Osteoblast (primary cell): Measurements from ENCODE around the gene TMEM61. TPM values are rescaled to one million over a fixed set of nuclear protein-coding genes. Genes with fewer than 3 reads are reported as not detected.

Source experiments
- DNase-seq: peaks from one replicate; pipeline ENCODE4 v3.0.0; 2011; ENCODE audit warnings: low spot score, mixed read lengths; ENCODE audit not compliant: insufficient read length; ENCODE audit errors: missing footprints
- H2AFZ ChIP-seq: 2 replicates; pipeline ENCODE4 v1.6.0; 2011; ENCODE audit warnings: mild to moderate bottlenecking, low read length
- H3K27ac ChIP-seq: 2 replicates; pipeline ENCODE4 v1.5.1; 2011; ENCODE audit warnings: mild to moderate bottlenecking, low read depth, low read length, moderate library complexity
- H3K27me3 ChIP-seq: 2 replicates; pipeline ENCODE4 v1.6.0; 2012; ENCODE audit warnings: mild to moderate bottlenecking, control low read depth, inconsistent platforms, low read length, moderate library complexity; ENCODE audit not compliant: insufficient read depth
- H3K36me3 ChIP-seq: 2 replicates; pipeline ENCODE4 v1.5.1; 2011; ENCODE audit warnings: mild to moderate bottlenecking, low read length, control low read depth, moderate library complexity; ENCODE audit not compliant: insufficient read depth
- H3K4me1 ChIP-seq: 2 replicates; pipeline ENCODE4 v1.5.1; 2011; ENCODE audit warnings: mild to moderate bottlenecking, low read length, control low read depth, moderate library complexity; ENCODE audit not compliant: insufficient read depth
- H3K4me2 ChIP-seq: 2 replicates; pipeline ENCODE4 v1.6.0; 2011; ENCODE audit warnings: mild to moderate bottlenecking, low read length; ENCODE audit not compliant: insufficient read depth
- H3K4me3 ChIP-seq: fragments of 200-600 bp; sonication (generic); 3 replicates; pipeline ENCODE4 v1.5.1; 2012; ENCODE audit warnings: mild to moderate bottlenecking, low read length, inconsistent platforms; ENCODE audit not compliant: insufficient read depth
- H3K79me2 ChIP-seq: 2 replicates; pipeline ENCODE4 v1.6.0; 2012; ENCODE audit warnings: mild to moderate bottlenecking, low read length, control low read depth, inconsistent platforms; ENCODE audit not compliant: insufficient read depth
- H3K9me3 ChIP-seq: 2 replicates; pipeline ENCODE4 v1.5.1; 2011; ENCODE audit warnings: low read depth, low read length, control low read depth
- H4K20me1 ChIP-seq: 2 replicates; pipeline ENCODE4 v1.6.0; 2012; ENCODE audit warnings: mild to moderate bottlenecking, low read length, control low read depth; ENCODE audit not compliant: insufficient read depth
- CTCF ChIP-seq: IDR thresholded peaks from 2 replicates; pipeline ENCODE4 v1.5.1; 2011; ENCODE audit warnings: mild to moderate bottlenecking, low read depth, low read length, moderate library complexity; ENCODE audit errors: extremely low read depth
- total RNA-seq: library from RNA; depleted of rRNA; stranded (reverse); fragments of >200 nt; gene quantifications from 2 replicates; pipeline ENCODE4 v1.2.3, GENCODE V29; 2012

TMEM61 gene
- total RNA-seq, 1 donor, result not detected

DNA sequence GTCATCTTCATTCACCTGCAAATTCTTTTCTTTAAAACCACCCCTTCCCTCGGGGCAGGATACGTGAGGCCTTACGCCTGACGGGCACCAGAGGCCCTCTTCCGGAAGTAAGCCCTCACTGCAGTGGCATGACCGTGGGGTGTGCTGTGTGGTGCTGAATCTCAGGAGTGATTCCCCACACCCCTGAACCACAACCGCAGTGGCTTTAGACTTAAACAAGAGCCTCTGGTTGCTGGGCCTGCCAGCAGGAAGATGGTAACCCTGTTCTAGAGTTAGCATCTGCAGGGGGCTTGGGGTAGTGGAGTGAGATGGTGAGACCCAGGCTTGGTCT lies 30.4 kb downstream of the TMEM61 start:
- no peak for DNase-seq
- no peak for TF ChIP-seq CTCF
- H3K79me2 ChIP-seq, result no peaks in the 10 kb centered on the region
- H3K4me2 ChIP-seq, result no peak overlapping the region
- peaks cover 14% of the 10 kb centered on the region for H3K4me1 ChIP-seq
- H4K20me1 ChIP-seq, result no peaks in the 10 kb centered on the region
- no peaks in the 10 kb centered on the region for H3K9me3 ChIP-seq
- no peak overlapping the region for H3K27ac ChIP-seq
- peaks cover 5% of the 10 kb centered on the region for H3K27me3 ChIP-seq
- H3K4me3 ChIP-seq, result no peak overlapping the region
- H3K36me3 ChIP-seq, result no peaks in the 10 kb centered on the region
- no peak overlapping the region for H2AFZ ChIP-seq

DNA sequence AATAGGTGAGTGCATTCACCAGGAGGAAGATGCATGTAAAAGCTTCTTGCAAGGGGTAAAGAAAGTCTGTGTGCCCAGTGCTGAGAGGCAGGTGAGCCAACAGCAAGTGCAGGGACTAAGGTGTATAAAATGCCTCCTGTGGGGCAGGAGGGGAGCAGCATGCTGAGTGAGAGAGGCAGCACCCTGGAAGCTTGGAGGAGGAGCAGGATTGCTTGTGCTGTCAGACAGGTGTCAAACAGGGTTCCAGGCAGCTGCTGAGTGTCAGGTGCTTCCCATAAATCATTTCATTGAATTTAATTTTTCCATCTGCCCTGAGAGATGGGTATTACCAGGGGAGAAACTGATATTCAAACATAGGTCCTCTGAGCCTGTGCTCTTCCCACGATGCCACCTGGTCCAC lies 32.2 kb downstream of the TMEM61 start:
- H2AFZ ChIP-seq, result no peak overlapping the region
- no peaks in the 10 kb centered on the region for H3K36me3 ChIP-seq
- no peaks in the 10 kb centered on the region for H3K79me2 ChIP-seq
- no peaks in the 10 kb centered on the region for H3K9me3 ChIP-seq
- peaks cover 5% of the 10 kb centered on the region for H3K27me3 ChIP-seq
- peaks cover 19% of the 10 kb centered on the region for H3K4me1 ChIP-seq
- DNase-seq, result no peak
- no peak overlapping the region for H3K4me3 ChIP-seq
- no peak overlapping the region for H3K27ac ChIP-seq
- H4K20me1 ChIP-seq, result no peaks in the 10 kb centered on the region
- no peak overlapping the region for H3K4me2 ChIP-seq
- TF ChIP-seq CTCF, result no peak

DNA sequence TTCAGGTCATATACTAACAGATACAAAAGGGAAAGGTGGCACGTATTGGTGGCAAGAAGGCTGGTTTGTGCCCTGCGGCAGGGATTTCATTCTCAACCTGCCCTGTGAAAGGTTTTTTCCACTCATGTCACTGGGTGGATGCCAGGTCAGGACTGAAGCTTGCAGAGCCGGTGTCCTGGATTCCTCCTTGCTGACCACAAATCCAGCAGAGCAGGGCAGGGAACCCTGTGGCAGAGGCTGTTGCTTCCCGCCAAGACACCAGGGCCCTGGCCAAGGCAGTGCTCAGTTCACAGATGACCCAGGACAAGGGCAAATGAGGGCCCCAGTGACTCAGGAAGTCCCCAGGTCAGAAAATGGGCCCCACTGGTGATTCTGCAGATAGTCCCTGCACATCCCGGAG lies 34.7 kb downstream of the TMEM61 start:
- Histone ChIP-seq H3K27ac (no peak overlapping the region), H3K36me3 (no peaks in the 10 kb centered on the region), H3K9me3 (no peaks in the 10 kb centered on the region), H3K4me2 (no peak overlapping the region), H2AFZ (no peak overlapping the region), H3K79me2 (no peaks in the 10 kb centered on the region), H4K20me1 (no peaks in the 10 kb centered on the region), H3K4me3 (no peak overlapping the region), H3K4me1 (peaks cover 15% of the 10 kb centered on the region), H3K27me3 (peaks cover 9% of the 10 kb centered on the region)
- no peak for TF ChIP-seq CTCF
- peak; percentile 46 for DNase-seq

DNA sequence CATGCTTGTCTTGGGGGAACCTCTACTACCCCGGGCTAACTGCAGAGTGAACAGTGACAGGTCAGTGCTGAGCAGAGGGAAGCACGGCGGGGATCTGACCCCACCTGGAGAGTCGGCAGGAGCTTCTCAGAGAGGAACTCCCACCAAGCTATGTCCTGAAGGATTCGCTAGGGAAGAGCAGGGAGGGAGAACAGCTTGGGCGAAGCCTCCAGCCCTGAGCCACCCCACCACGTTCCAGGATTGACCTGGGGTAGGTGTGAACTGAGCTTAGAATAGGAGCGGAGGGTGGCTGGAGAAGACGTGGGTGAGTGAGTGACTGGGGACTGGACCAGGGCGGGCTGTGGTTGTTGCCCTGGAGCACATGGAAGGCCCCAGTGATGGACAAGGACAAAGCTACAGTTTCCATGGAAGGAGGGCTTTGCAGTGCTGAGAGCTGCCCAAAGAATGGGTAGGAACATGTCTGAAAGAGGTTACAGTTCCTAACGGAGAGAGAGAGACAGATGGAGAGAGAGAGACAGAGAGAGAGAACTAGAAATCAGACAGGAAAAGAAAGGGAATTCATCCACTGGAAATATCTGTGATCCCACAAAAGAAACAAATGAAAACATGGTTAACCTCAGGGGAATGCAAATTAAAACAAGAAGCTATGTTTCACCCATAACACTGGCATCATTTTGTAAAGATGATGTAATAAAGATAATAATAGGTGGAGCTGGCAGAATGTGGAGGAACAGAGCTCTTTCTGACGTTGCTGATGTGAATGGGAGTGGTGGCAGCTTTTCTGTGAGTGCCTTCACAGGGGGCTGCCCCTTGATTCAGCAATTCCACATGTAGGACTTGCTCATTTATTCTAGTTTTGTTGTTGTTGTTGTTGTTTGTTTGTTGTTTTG lies 35.5 kb downstream of the TMEM61 start:
- Histone ChIP-seq H3K27ac (no peak overlapping the region), H3K4me3 (peak overlapping the region; percentile 21), H3K4me2 (peak overlapping the region; percentile 27), H3K9me3 (no peaks in the 10 kb centered on the region), H3K79me2 (no peaks in the 10 kb centered on the region), H2AFZ (peak overlapping the region; percentile 34), H3K4me1 (peaks cover 15% of the 10 kb centered on the region), H3K27me3 (peaks cover 9% of the 10 kb centered on the region), H4K20me1 (no peaks in the 10 kb centered on the region), H3K36me3 (no peaks in the 10 kb centered on the region)
- DNase-seq, result peak; percentile 86
- no peak for TF ChIP-seq CTCF
